Skin of body (tissue), 2 donors: ENCODE measurements around the gene HOXB3. TPM values are rescaled to one million over a fixed set of nuclear protein-coding genes. Genes with fewer than 3 reads are reported as not detected.
A peak's percentile ranks its signal among the peaks of the same experiment; 100 is the strongest.

Experiments
- DNase-seq: peaks from one replicate; lab custom pipeline; 2025; lab: John Stamatoyannopoulos, UW
- total RNA-seq: library from RNA; depleted of rRNA; stranded (reverse); fragments of >200 nt; gene quantifications from one replicate; pipeline ENCODE4 v1.2.3, GENCODE V29; 2014

Gene HOXB3
- 8.4 TPM for total RNA-seq

GRCh38 chr17:48589831-48590606 lies at the start of gene HOXB3:
TSS of gene HOXB3 (minus strand) at chr17:48590241. CDS start at chr17:48552474, 37,767 bp downstream.
- DNase-seq, result no peak

- DNase-seq, result no peak
These were observed 49.1 kb upstream of the HOXB3 start for GRCh38 chr17:48639136-48639535.

- no peak for DNase-seq
These were observed 47.6 kb upstream of the HOXB3 start for GRCh38 chr17:48637323-48638260.

- peak; percentile 43 for DNase-seq
These were observed 46.4 kb upstream of the HOXB3 start for GRCh38 chr17:48636177-48637018.

- no peak for DNase-seq
These were observed 44.6 kb upstream of the HOXB3 start for GRCh38 chr17:48634493-48635208.

- DNase-seq, result no peak
These were observed 43.2 kb upstream of the HOXB3 start for GRCh38 chr17:48633266-48633677.

GRCh38 chr17:48632579-48633265 lies 42.7 kb upstream of the HOXB3 start:
- DNase-seq, result no peak

GRCh38 chr17:48631693-48632578 lies 41.9 kb upstream of the HOXB3 start:
- DNase-seq, result no peak

GRCh38 chr17:48630925-48631692 lies 41.1 kb upstream of the HOXB3 start:
- no peak for DNase-seq

GRCh38 chr17:48630009-48630924 lies 40.2 kb upstream of the HOXB3 start:
- DNase-seq, result no peak

- DNase-seq, result no peak
These were observed 39.3 kb upstream of the HOXB3 start for GRCh38 chr17:48629411-48629759.

- DNase-seq, result no peak
These were observed 38.8 kb upstream of the HOXB3 start for GRCh38 chr17:48628649-48629410.

GRCh38 chr17:48627623-48628521 lies 37.8 kb upstream of the HOXB3 start:
- no peak for DNase-seq

GRCh38 chr17:48627118-48627597 lies 37.1 kb upstream of the HOXB3 start:
- no peak for DNase-seq
